ENCODE data around the gene RIN3. TPM values are rescaled to one million over a fixed set of nuclear protein-coding genes. Genes with fewer than 3 reads are reported as not detected.
"Not testable (repeated sequence)": the region's sequence is repeated elsewhere in the genome, so short reads cannot be mapped to it uniquely, and the experiment has no call there.

Gene RIN3
- total RNA-seq, 4 donors from 2014 or later = 6.2 to 29.8 (median 12.2) TPM

DNA sequence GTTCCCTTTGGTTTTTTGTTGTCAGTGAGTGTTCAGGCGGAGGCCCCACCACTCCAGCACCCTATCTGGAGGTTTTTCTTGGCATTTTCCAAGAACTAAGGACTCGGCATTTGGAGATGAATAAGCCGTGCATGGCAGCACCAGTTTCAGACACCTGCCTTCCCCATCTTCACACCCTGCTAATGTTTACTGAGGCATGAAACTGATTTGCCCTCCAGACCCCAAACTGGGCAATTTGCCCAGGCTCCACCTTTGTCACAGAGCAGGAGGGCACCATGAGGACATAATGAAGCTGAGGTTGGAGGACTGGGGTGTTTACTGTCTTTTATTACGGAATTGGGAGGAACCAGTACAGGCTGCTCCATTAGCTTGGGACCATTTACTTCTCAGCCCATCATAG lies 121.5 kb downstream of the RIN3 start:
- Histone ChIP-seq H3K27ac (no peak overlapping the region), H3K4me3 (no peak overlapping the region), H3K9me3 (no peaks in the 10 kb centered on the region), H3K27me3 (no peaks in the 10 kb centered on the region), H3K36me3 (no peaks in the 10 kb centered on the region), H3K4me1 (no peaks in the 10 kb centered on the region)
- no peak for TF ChIP-seq POLR2A (IDR thresholded peaks at IDR 0.05)
- TF ChIP-seq, protein P1, sequence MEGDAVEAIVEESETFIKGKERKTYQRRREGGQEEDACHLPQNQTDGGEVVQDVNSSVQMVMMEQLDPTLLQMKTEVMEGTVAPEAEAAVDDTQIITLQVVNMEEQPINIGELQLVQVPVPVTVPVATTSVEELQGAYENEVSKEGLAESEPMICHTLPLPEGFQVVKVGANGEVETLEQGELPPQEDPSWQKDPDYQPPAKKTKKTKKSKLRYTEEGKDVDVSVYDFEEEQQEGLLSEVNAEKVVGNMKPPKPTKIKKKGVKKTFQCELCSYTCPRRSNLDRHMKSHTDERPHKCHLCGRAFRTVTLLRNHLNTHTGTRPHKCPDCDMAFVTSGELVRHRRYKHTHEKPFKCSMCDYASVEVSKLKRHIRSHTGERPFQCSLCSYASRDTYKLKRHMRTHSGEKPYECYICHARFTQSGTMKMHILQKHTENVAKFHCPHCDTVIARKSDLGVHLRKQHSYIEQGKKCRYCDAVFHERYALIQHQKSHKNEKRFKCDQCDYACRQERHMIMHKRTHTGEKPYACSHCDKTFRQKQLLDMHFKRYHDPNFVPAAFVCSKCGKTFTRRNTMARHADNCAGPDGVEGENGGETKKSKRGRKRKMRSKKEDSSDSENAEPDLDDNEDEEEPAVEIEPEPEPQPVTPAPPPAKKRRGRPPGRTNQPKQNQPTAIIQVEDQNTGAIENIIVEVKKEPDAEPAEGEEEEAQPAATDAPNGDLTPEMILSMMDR (IDR thresholded peaks at IDR 0.05) = no peak
- no peak for DNase-seq
- intact Hi-C loops (cut with DNase I; ENCODE audit: low total_unique reads) = no loop called here

DNA sequence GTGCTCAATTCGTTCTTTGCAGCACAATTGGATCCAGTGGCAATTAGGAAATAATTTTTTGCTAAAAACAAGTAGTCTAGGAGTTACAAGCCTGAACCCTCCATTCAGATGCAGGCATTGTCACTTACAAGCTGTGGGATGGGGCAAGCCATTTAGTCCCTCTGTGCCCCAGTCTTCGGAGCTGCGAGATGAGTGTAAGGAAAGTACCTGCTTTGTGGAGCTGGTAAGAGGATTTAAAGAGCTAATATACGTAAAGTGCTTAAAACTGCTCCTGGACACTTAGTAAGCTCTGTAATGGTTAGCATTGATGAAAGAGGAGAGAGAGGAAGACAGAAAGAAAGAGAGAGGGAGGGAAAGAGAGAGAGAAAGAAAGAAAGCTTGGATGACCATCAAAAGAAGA lies 122.3 kb downstream of the RIN3 start:
- H3K4me3 ChIP-seq = no peak overlapping the region
- no peak for DNase-seq
- intact Hi-C loops (cut with DNase I; ENCODE audit: low total_unique reads) = no loop called here
- no peak overlapping the region for H3K27ac ChIP-seq
- no peaks in the 10 kb centered on the region for H3K27me3 ChIP-seq
- no peak for TF ChIP-seq POLR2A (IDR thresholded peaks at IDR 0.05)
- TF ChIP-seq, protein P1 (IDR thresholded peaks at IDR 0.05) = no peak
- no peaks in the 10 kb centered on the region for H3K9me3 ChIP-seq
- H3K36me3 ChIP-seq = no peaks in the 10 kb centered on the region
- no peaks in the 10 kb centered on the region for H3K4me1 ChIP-seq

DNA sequence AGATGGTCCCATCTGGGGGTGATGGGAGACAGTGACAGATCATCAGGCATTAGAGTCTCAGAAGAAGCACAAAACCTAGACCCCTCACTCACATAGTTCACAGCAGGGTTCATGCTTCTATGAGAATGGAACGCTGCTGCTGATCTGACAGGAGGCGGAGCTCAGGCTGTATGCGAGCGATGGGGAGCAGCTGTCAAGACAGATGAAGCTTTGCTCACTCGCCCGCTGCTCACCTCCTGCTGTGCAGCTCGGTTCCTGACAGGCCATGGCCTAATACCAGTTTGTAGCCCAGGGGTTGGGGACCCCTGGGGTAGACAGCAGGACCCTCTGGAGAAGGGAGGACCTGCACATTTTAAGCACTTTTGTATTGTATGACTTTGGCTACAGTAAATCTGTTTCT lies 123.6 kb downstream of the RIN3 start:
- TF ChIP-seq, protein P1 (IDR thresholded peaks at IDR 0.05) = no peak
- no peak for TF ChIP-seq POLR2A (IDR thresholded peaks at IDR 0.05)
- Histone ChIP-seq H3K36me3 (no peaks in the 10 kb centered on the region), H3K4me1 (no peaks in the 10 kb centered on the region), H3K4me3 (no peak overlapping the region), H3K27me3 (no peaks in the 10 kb centered on the region), H3K9me3 (no peaks in the 10 kb centered on the region), H3K27ac (peak overlapping the region; percentile 37 to 41)
- DNase-seq = no peak
- intact Hi-C loops (cut with DNase I; ENCODE audit: low total_unique reads) = no loop called here

DNA sequence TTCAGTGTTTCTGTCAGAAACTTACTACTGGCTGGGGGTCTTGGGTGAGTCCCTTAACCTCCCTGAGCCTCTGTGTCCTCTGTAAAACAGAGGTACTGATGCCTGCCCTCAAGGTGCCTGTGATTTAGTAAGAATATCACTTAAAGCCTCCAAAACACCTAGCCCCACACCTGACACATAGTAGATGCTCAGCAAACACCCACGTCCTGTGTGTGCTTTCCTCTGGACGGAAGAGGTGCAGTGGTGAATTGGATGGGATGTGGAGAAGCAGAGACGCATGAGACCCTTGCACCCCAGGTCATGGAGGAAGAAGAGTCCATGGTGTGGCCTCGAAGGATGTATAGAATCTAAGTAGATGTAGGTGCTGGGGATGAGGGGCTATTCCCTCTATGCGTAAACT lies 124.3 kb downstream of the RIN3 start:
- Histone ChIP-seq H3K9me3 (no peaks in the 10 kb centered on the region), H3K36me3 (no peaks in the 10 kb centered on the region), H3K4me3 (no peak overlapping the region), H3K27ac (peak overlapping the region in 1 of 2 donors; percentile 41), H3K27me3 (no peaks in the 10 kb centered on the region), H3K4me1 (no peaks in the 10 kb centered on the region)
- TF ChIP-seq POLR2A (IDR thresholded peaks at IDR 0.05) = no peak
- TF ChIP-seq, protein P1 (IDR thresholded peaks at IDR 0.05) = no peak
- intact Hi-C loops (cut with DNase I; ENCODE audit: low total_unique reads) = no loop called here
- no peak for DNase-seq

DNA sequence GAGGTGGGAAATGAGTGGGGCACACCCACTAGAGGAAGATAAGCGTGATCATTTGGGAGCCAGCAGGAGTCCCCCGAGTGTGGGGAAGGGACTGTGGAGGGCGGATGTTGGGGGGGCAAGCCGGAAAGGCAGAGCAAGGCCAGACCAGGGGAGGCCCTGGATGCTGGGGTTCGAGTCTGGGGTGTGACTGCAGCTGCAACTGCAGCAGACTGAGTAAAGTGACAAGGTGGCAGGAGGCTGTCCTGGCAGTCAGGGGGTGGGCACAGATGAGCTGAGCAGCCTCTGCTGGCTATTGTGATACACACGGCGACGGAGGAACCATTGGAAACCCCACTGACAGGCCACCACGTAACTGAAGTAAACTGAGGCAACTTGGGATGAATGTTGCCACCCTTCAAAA lies 124.7 kb downstream of the RIN3 start:
- no peak for TF ChIP-seq POLR2A (IDR thresholded peaks at IDR 0.05)
- H3K9me3 ChIP-seq = no peaks in the 10 kb centered on the region
- intact Hi-C loops (cut with DNase I; ENCODE audit: low total_unique reads) = no loop called here
- DNase-seq = no peak
- no peaks in the 10 kb centered on the region for H3K27me3 ChIP-seq
- no peak overlapping the region for H3K4me3 ChIP-seq
- H3K4me1 ChIP-seq = no peaks in the 10 kb centered on the region
- no peaks in the 10 kb centered on the region for H3K36me3 ChIP-seq
- H3K27ac ChIP-seq = no peak overlapping the region

DNA sequence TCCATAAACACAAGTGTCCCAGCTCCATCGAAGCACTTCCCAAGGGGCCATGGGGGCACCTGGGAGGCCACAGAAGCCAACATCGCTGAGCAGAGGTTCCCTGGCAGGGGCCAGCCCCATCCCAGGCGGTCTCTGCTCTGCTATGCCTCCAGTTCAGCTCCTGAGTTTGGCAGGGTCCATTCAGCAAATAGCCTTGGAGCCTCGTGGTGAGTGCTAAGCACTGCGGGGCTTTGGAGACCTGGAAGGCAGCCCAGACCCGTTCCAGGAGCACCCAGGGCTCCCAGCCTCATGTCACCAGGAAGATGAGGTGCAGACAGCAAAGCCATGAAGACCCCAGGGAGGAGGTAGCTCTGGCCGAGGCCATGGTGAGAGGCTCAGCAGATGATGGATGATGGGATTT lies 125.3 kb downstream of the RIN3 start:
- intact Hi-C loops (cut with DNase I; ENCODE audit: low total_unique reads) = no loop called here
- no peaks in the 10 kb centered on the region for H3K9me3 ChIP-seq
- TF ChIP-seq, protein P1 (IDR thresholded peaks at IDR 0.05) = no peak
- no peak for TF ChIP-seq POLR2A (IDR thresholded peaks at IDR 0.05)
- H3K27ac ChIP-seq = no peak overlapping the region
- H3K36me3 ChIP-seq = no peaks in the 10 kb centered on the region
- H3K4me1 ChIP-seq = no peaks in the 10 kb centered on the region
- no peaks in the 10 kb centered on the region for H3K27me3 ChIP-seq
- no peak overlapping the region for H3K4me3 ChIP-seq
- no peak for DNase-seq

DNA sequence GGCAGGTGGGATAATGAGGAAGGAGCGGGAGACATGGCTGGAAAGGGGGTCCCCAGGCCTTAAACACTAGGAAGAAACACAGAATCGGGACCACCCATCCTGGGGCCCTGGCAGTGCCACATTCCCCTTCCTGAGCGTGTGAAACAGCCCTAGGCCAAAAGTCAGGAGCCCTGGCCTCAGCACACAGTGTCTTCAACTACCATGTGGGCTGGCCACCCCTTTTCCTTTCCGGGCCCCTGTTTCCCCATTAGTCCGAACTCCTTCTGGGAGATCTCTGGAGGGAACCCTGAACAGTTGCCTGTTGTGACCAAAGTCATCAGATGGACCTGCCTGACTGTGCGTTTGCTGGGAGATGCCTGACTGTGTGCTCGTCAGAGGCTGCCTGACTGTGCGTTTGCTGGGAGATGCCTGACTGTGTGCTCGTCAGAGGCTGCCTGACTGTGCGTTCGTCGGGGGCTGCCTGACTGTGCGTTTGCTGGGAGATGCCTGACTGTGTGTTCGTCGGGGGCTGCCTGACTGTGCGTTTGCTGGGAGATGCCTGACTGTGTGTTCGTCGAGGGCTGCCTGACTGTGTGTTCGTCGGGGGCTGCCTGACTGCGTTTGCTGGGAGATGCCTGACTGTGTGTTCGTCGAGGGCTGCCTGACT lies 126.0 kb downstream of the RIN3 start:
- H3K27ac ChIP-seq; DNase-seq; intact Hi-C loops (cut with DNase I; ENCODE audit: low total_unique reads): not testable (repeated sequence)

More for the DNA sequence above, 126.0 kb downstream of the RIN3 start:
- not testable (repeated sequence) for H3K9me3 ChIP-seq, H3K4me1 ChIP-seq, H3K36me3 ChIP-seq, H3K27me3 ChIP-seq, H3K4me3 ChIP-seq
